ENCODE results near the gene SMAD6. TPM values are rescaled to one million over a fixed set of nuclear protein-coding genes. Genes with fewer than 3 reads are reported as not detected.

Gene SMAD6
- polyA plus RNA-seq, 1 donor from 2014 or later: 0.16 TPM

- Histone ChIP-seq H4K20me1 (ENCODE audit: insufficient read depth) (no peaks in the 10 kb centered on the region), H3K4me3 (ENCODE audit: low read length) (no peak overlapping the region), H3K9me2 (ENCODE audit: insufficient read depth, low read length) (no peaks in the 10 kb centered on the region), H3K9me3 (ENCODE audit: low read length) (no peaks in the 10 kb centered on the region), H3K27ac (ENCODE audit: low read length) (no peak overlapping the region), H3F3A (ENCODE audit: insufficient read depth, low read length, poor library complexity, severe bottlenecking) (no peaks in the 10 kb centered on the region), H2AFZ (ENCODE audit: low read depth, low read length) (no peak overlapping the region), H3K79me2 (replicated peaks; ENCODE audit: insufficient read depth, low read length) (no peaks in the 10 kb centered on the region), H3K36me3 (ENCODE audit: insufficient read depth, low read length) (no peaks in the 10 kb centered on the region), H3K27me3 (ENCODE audit: insufficient read depth, low read depth, low read length) (no peaks in the 10 kb centered on the region), H3K9ac (ENCODE audit: low read length) (no peak overlapping the region), H3K4me2 (ENCODE audit: low read length) (no peak overlapping the region)
- TF ChIP-seq RAD21 (conservative IDR thresholded peaks at IDR 0.05): no peak
- no peak for TF ChIP-seq EZH2 (IDR thresholded peaks at IDR 0.05; ENCODE audit: borderline replicate concordance, insufficient read depth, low read length, poor library complexity, severe bottlenecking)
- TF ChIP-seq SMC3 (conservative IDR thresholded peaks at IDR 0.05; ENCODE audit: poor library complexity): no peak
- TF ChIP-seq REST (IDR thresholded peaks at IDR 0.05; ENCODE audit: borderline replicate concordance): no peak
- TF ChIP-seq TAF1 (IDR thresholded peaks at IDR 0.05; ENCODE audit: low read depth): no peak
- no peak for TF ChIP-seq EP300 (conservative IDR thresholded peaks at IDR 0.05; ENCODE audit: poor library complexity, severe bottlenecking)
- TF ChIP-seq CTCF (IDR thresholded peaks at IDR 0.05; ENCODE audit: poor library complexity, severe bottlenecking): no peak
- TF ChIP-seq POLR2AphosphoS5 (IDR thresholded peaks at IDR 0.05): no peak
- no peak for TF ChIP-seq MXI1 (conservative IDR thresholded peaks at IDR 0.05; ENCODE audit: poor library complexity, severe bottlenecking)
These were observed 94.3 kb downstream of the SMAD6 start for GRCh38 chr15:66796343-66796742.

GRCh38 chr15:66797921-66798320 is 95.9 kb downstream of the SMAD6 start:
- no peaks in the 10 kb centered on the region for H3K9me2 ChIP-seq (ENCODE audit: insufficient read depth, low read length)
- H3K27me3 ChIP-seq (ENCODE audit: insufficient read depth, low read depth, low read length): no peaks in the 10 kb centered on the region
- H2AFZ ChIP-seq (ENCODE audit: low read depth, low read length): no peak overlapping the region
- no peaks in the 10 kb centered on the region for H4K20me1 ChIP-seq (ENCODE audit: insufficient read depth)
- no peak overlapping the region for H3K9ac ChIP-seq (ENCODE audit: low read length)
- H3F3A ChIP-seq (ENCODE audit: insufficient read depth, low read length, poor library complexity, severe bottlenecking): no peaks in the 10 kb centered on the region
- TF ChIP-seq SMC3 (conservative IDR thresholded peaks at IDR 0.05; ENCODE audit: poor library complexity) (no peak), REST (IDR thresholded peaks at IDR 0.05; ENCODE audit: borderline replicate concordance) (no peak), EZH2 (IDR thresholded peaks at IDR 0.05; ENCODE audit: borderline replicate concordance, insufficient read depth, low read length, poor library complexity, severe bottlenecking) (no peak), TAF1 (IDR thresholded peaks at IDR 0.05; ENCODE audit: low read depth) (no peak), POLR2AphosphoS5 (IDR thresholded peaks at IDR 0.05) (no peak), MXI1 (conservative IDR thresholded peaks at IDR 0.05; ENCODE audit: poor library complexity, severe bottlenecking) (no peak), CTCF (IDR thresholded peaks at IDR 0.05; ENCODE audit: poor library complexity, severe bottlenecking) (no peak), RAD21 (conservative IDR thresholded peaks at IDR 0.05) (no peak), EP300 (conservative IDR thresholded peaks at IDR 0.05; ENCODE audit: poor library complexity, severe bottlenecking) (no peak)
- no peak overlapping the region for H3K27ac ChIP-seq (ENCODE audit: low read length)
- no peak overlapping the region for H3K4me2 ChIP-seq (ENCODE audit: low read length)
- H3K79me2 ChIP-seq (replicated peaks; ENCODE audit: insufficient read depth, low read length): no peaks in the 10 kb centered on the region
- no peaks in the 10 kb centered on the region for H3K9me3 ChIP-seq (ENCODE audit: low read length)
- H3K4me3 ChIP-seq (ENCODE audit: low read length): no peak overlapping the region
- no peaks in the 10 kb centered on the region for H3K36me3 ChIP-seq (ENCODE audit: insufficient read depth, low read length)

Data from neural cell (in vitro differentiated cells).